Natural killer cell (primary cell): ENCODE results near the gene ZDHHC14. TPM values are rescaled to one million over a fixed set of nuclear protein-coding genes. Genes with fewer than 3 reads are reported as not detected.
"Not testable (repeated sequence)": the region's sequence is repeated elsewhere in the genome, so short reads cannot be mapped to it uniquely, and the experiment has no call there.

ENCODE experiments used
- ATAC-seq, 3 donors: fragments of 150-1000 bp in 2 of 3; fragments of 200-7000 bp in 1 of 3; cut with Tn5 transposase; 1 replicate in 1 of 3; 2 replicates in 2 of 3; pipeline ENCODE4 v1.10.0; 2021; ENCODE audit warnings: mild to moderate bottlenecking in 2 of 3, moderate library complexity in 2 of 3
- DNase-seq, 2 donors: peaks; one replicate each; pipeline versions ENCODE4 v3.0.0 to v3.0.0-alpha.2; 2013 to 2021; ENCODE audit warnings: mixed read lengths in 1 of 2
- H3K27ac ChIP-seq: one replicate; pipeline ENCODE4 v1.5.1; 2013; ENCODE audit warnings: mild to moderate bottlenecking, low read length
- H3K27me3 ChIP-seq: one replicate; pipeline ENCODE4 v1.6.1; 2013; ENCODE audit warnings: low read length; ENCODE audit not compliant: control insufficient read depth, insufficient read depth
- H3K36me3 ChIP-seq: one replicate; pipeline ENCODE4 v1.6.1; 2013; ENCODE audit warnings: low read length; ENCODE audit not compliant: control insufficient read depth, insufficient read depth
- H3K4me1 ChIP-seq: one replicate; pipeline ENCODE4 v1.6.1; 2013; ENCODE audit warnings: low read length; ENCODE audit not compliant: control insufficient read depth, insufficient read depth
- H3K4me3 ChIP-seq: one replicate; pipeline ENCODE4 v1.5.1; 2013; ENCODE audit warnings: low read length
- H3K9me3 ChIP-seq: one replicate; pipeline ENCODE4 v1.6.1; 2013; ENCODE audit warnings: low read length; ENCODE audit not compliant: control insufficient read depth, insufficient read depth
- H3K27ac Mint-ChIP-seq, 2 donors: one replicate each; pipeline ENCODE4 v1.8.0; 2022; ENCODE audit warnings: mild to moderate bottlenecking in 2 of 2, mixed read lengths in 2 of 2, moderate library complexity in 1 of 2
- H3K27me3 Mint-ChIP-seq, 2 donors: one replicate each; pipeline ENCODE4 v1.8.0; 2022; ENCODE audit warnings: low read depth in 2 of 2, mixed read lengths in 2 of 2
- H3K36me3 Mint-ChIP-seq: one replicate; pipeline ENCODE4 v1.8.0; 2022; ENCODE audit warnings: mixed read lengths
- H3K4me1 Mint-ChIP-seq, 2 donors: one replicate each; pipeline ENCODE4 v1.8.0; 2022; ENCODE audit warnings: mixed read lengths in 2 of 2
- H3K4me3 Mint-ChIP-seq: one replicate; pipeline ENCODE4 v1.8.0; 2022; ENCODE audit warnings: mild to moderate bottlenecking, moderate library complexity, mixed read lengths
- H3K9me3 Mint-ChIP-seq, 2 donors: one replicate each; pipeline ENCODE4 v1.8.0; 2022; ENCODE audit warnings: mixed read lengths in 2 of 2
- CTCF ChIP-seq: fragments of 200-600 bp; IDR thresholded peaks from one replicate; pipeline ENCODE4 v1.8.0; 2022; ENCODE audit warnings: antibody characterized with exemption
- WGBS: methylation state at CpG from one replicate; pipeline ENCODE4 v1.1.7; 2013; ENCODE audit warnings: missing lambda C conversion rate; ENCODE audit not compliant: insufficient coverage; 5-methylcytosine and 5-hydroxymethylcytosine counted together
- intact Hi-C: fragments of 100-400 bp; cut with micrococcal nuclease; formaldehyde crosslinking; loops from one replicate; pipeline ENCODE4 v1.14.2; 2022
- total RNA-seq, 4 donors: library from RNA; stranded (reverse); fragments of 120-200 nt in 1 of 4; gene quantifications; one replicate each; pipeline versions ENCODE4 v1.2.3 to v1.2.4, GENCODE V29; 2013 to 2022

Gene ZDHHC14
- total RNA-seq, 3 donors from 2014 or later (not counting 1 experiment from before 2014, with no cell fraction given) = 6.7 to 11.3 (median 10.6) TPM

GRCh38 chr6:157333956-157334355, 47.0 kb upstream of the ZDHHC14 start:
- Mint-ChIP-seq H3K27me3 (peaks cover 19 to 38% of the 10 kb centered on the region in 2 donors), H3K27ac (no peak overlapping the region), H3K9me3 (no peaks in the 10 kb centered on the region), H3K4me3 (no peak overlapping the region), H3K36me3 (no peaks in the 10 kb centered on the region), H3K4me1 (no peaks in the 10 kb centered on the region)
- no peaks in the 10 kb centered on the region for H3K9me3 ChIP-seq
- ATAC-seq = no peak
- no peaks in the 10 kb centered on the region for H3K27me3 ChIP-seq
- no peak overlapping the region for H3K27ac ChIP-seq
- no peaks in the 10 kb centered on the region for H3K4me1 ChIP-seq
- no peaks in the 10 kb centered on the region for H3K36me3 ChIP-seq
- DNase-seq = no peak
- TF ChIP-seq CTCF = no peak
- WGBS = 88% methylated on average over 3 of the region's 3 CpGs
- intact Hi-C loops = no loop called here
- no peak overlapping the region for H3K4me3 ChIP-seq

GRCh38 chr6:157335829-157336228, 45.2 kb upstream of the ZDHHC14 start:
- peaks cover 5% of the 10 kb centered on the region for H3K27me3 ChIP-seq
- DNase-seq (no peak), ATAC-seq (no peak)
- no peak overlapping the region for H3K4me3 ChIP-seq
- no peaks in the 10 kb centered on the region for H3K9me3 ChIP-seq
- WGBS = 84% methylated on average over 6 of the region's 6 CpGs
- H3K9me3 Mint-ChIP-seq = no peaks in the 10 kb centered on the region
- no peaks in the 10 kb centered on the region for H3K36me3 ChIP-seq
- H3K27ac Mint-ChIP-seq = no peak overlapping the region
- TF ChIP-seq CTCF = no peak
- no peaks in the 10 kb centered on the region for H3K36me3 Mint-ChIP-seq
- H3K27me3 Mint-ChIP-seq = peaks cover 10 to 35% of the 10 kb centered on the region in 2 donors
- no peak overlapping the region for H3K27ac ChIP-seq
- H3K4me3 Mint-ChIP-seq = no peak overlapping the region
- H3K4me1 Mint-ChIP-seq = no peaks in the 10 kb centered on the region
- no peaks in the 10 kb centered on the region for H3K4me1 ChIP-seq
- intact Hi-C loops = no loop called here

GRCh38 chr6:157337276-157337675, 43.7 kb upstream of the ZDHHC14 start:
- intact Hi-C loops, H3K27ac Mint-ChIP-seq, H3K36me3 ChIP-seq, H3K9me3 Mint-ChIP-seq, H3K4me3 Mint-ChIP-seq, H3K36me3 Mint-ChIP-seq, H3K27me3 ChIP-seq, H3K4me1 ChIP-seq, H3K4me1 Mint-ChIP-seq, DNase-seq, ATAC-seq, H3K4me3 ChIP-seq, H3K9me3 ChIP-seq, H3K27ac ChIP-seq: not testable (repeated sequence)
- peaks cover 17 to 42% of the 10 kb centered on the region in 2 donors for H3K27me3 Mint-ChIP-seq
- 74% methylated on average over 2 of the region's 3 CpGs for WGBS

GRCh38 chr6:157337751-157338150, 43.2 kb upstream of the ZDHHC14 start:
- Histone ChIP-seq H3K4me3 (no peak overlapping the region), H3K4me1 (no peaks in the 10 kb centered on the region), H3K36me3 (no peaks in the 10 kb centered on the region), H3K27me3 (peaks cover 5% of the 10 kb centered on the region), H3K27ac (no peak overlapping the region), H3K9me3 (no peaks in the 10 kb centered on the region)
- Mint-ChIP-seq H3K27me3 (peaks cover 15 to 37% of the 10 kb centered on the region in 2 donors), H3K4me3 (no peak overlapping the region), H3K36me3 (no peaks in the 10 kb centered on the region), H3K9me3 (no peaks in the 10 kb centered on the region), H3K27ac (no peak overlapping the region), H3K4me1 (no peaks in the 10 kb centered on the region)
- DNase-seq = no peak
- no peak for ATAC-seq
- TF ChIP-seq CTCF = no peak
- intact Hi-C loops = no loop called here
- WGBS = 60% methylated on average over 2 of the region's 2 CpGs
